B cell (primary cell): ENCODE data around the gene GALNT7. TPM values are rescaled to one million over a fixed set of nuclear protein-coding genes. Genes with fewer than 3 reads are reported as not detected.

Experiments used
- ATAC-seq: fragments of 200-7000 bp; cut with Tn5 transposase; one replicate; pipeline ENCODE4 v1.10.0; 2021; ENCODE audit warnings: low read depth, mild to moderate bottlenecking, moderate number of reproducible peaks, moderate library complexity
- CTCF ChIA-PET: fragments of 350-600 bp; sonication (Branson Sonifier 250); formaldehyde crosslinking; loops from one replicate; lab custom pipeline; 2021; ENCODE audit warnings: antibody characterized with exemption, inconsistent platforms; lab: Charles Lee
- POLR2A ChIA-PET: fragments of 350-600 bp; sonication (Branson Sonifier 250); formaldehyde crosslinking; loops from one replicate; lab custom pipeline; 2021; ENCODE audit warnings: antibody characterized with exemption; lab: Charles Lee
- DNase-seq: peaks from one replicate; pipeline ENCODE4 v3.0.0; 2013
- H2AFZ ChIP-seq: 2 replicates; pipeline ENCODE4 v1.6.1; 2012; ENCODE audit warnings: mild to moderate bottlenecking, low read depth, low read length; ENCODE audit not compliant: insufficient read depth, poor library complexity, severe bottlenecking
- H3K27ac ChIP-seq, 2 donors: 1 replicate in 1 of 2; 2 replicates in 1 of 2; pipeline ENCODE4 v1.5.1; 2012 to 2013; ENCODE audit warnings: low read length in 2 of 2, mild to moderate bottlenecking in 2 of 2, moderate library complexity in 1 of 2
- H3K27me3 ChIP-seq, 4 experiments: fragments of 200-600 bp in 1 of 4; sonication (generic) in 1 of 4; replicated peaks in 1 of 4; 1 replicate in 2 of 4; 2 replicates in 2 of 4; pipeline versions ENCODE4 v1.6.1 to v1.7.0; 2013 to 2016; ENCODE audit warnings: low read length in 3 of 4, mild to moderate bottlenecking in 2 of 4, mixed read lengths in 1 of 4, moderate library complexity in 1 of 4; ENCODE audit not compliant: insufficient read depth in 4 of 4, control insufficient read depth in 3 of 4; ENCODE audit errors: control extremely low read depth in 1 of 4
- H3K36me3 ChIP-seq, 2 experiments: replicated peaks in 1 of 2; 1 replicate in 1 of 2; 2 replicates in 1 of 2; pipeline versions ENCODE4 v1.6.1 to v1.7.1; 2013; ENCODE audit warnings: low read length in 1 of 2; ENCODE audit not compliant: insufficient read depth in 2 of 2, control insufficient read depth in 1 of 2; ENCODE audit errors: control extremely low read depth in 1 of 2, extremely low read depth in 1 of 2
- H3K4me1 ChIP-seq, 2 donors: fragments of 200-600 bp in 1 of 2; sonication (generic) in 1 of 2; 1 replicate in 1 of 2; 2 replicates in 1 of 2; pipeline versions ENCODE4 v1.5.1 to v1.6.1; 2013 to 2017; ENCODE audit warnings: low read length in 2 of 2; ENCODE audit not compliant: control insufficient read depth in 2 of 2, insufficient read depth in 2 of 2
- H3K4me2 ChIP-seq: replicated peaks from 2 replicates; pipeline ENCODE3; 2012; ENCODE audit warnings: mild to moderate bottlenecking, low read depth, low read length; ENCODE audit not compliant: poor library complexity, severe bottlenecking
- H3K4me3 ChIP-seq, 5 experiments: fragments of 200-600 bp in 1 of 5; sonication (generic) in 1 of 5; 1 replicate in 3 of 5; 2 replicates in 2 of 5; pipeline versions ENCODE4 v1.5.1 to v1.7.0; 2011 to 2016; ENCODE audit warnings: low read length in 4 of 5, mild to moderate bottlenecking in 4 of 5, low read depth in 2 of 5, control low read depth in 1 of 5, moderate library complexity in 1 of 5; ENCODE audit not compliant: insufficient read depth in 1 of 5; ENCODE audit errors: control extremely low read depth in 1 of 5, extremely low read depth in 1 of 5
- H3K79me2 ChIP-seq: fragments of 200-600 bp; sonication (generic); one replicate; pipeline ENCODE4 v1.6.0; 2016; ENCODE audit warnings: low read length; ENCODE audit not compliant: control insufficient read depth, insufficient read depth
- H3K9ac ChIP-seq: fragments of 200-600 bp; sonication (generic); 2 replicates; pipeline ENCODE4 v1.6.1; 2017; ENCODE audit warnings: mild to moderate bottlenecking, low read length, moderate library complexity
- H3K9me3 ChIP-seq, 3 donors: one replicate each; pipeline versions ENCODE4 v1.6.1 to v1.7.1; 2013; ENCODE audit warnings: low read length in 2 of 3; ENCODE audit not compliant: control insufficient read depth in 2 of 3, insufficient read depth in 1 of 3; ENCODE audit errors: control extremely low read depth in 1 of 3
- H4K20me1 ChIP-seq: 2 replicates; pipeline ENCODE4 v1.6.0; 2012; ENCODE audit warnings: mild to moderate bottlenecking, low read length; ENCODE audit not compliant: insufficient read depth, control insufficient read depth, poor library complexity, severe bottlenecking
- H3K27ac Mint-ChIP-seq: one replicate; pipeline ENCODE4 v1.8.0; 2021; ENCODE audit warnings: mixed read lengths
- H3K27me3 Mint-ChIP-seq: one replicate; pipeline ENCODE4 v1.8.0; 2021; ENCODE audit warnings: mixed read lengths
- H3K4me1 Mint-ChIP-seq: one replicate; pipeline ENCODE4 v1.8.0; 2021; ENCODE audit warnings: mixed read lengths
- H3K4me3 Mint-ChIP-seq: one replicate; pipeline ENCODE4 v1.8.0; 2021; ENCODE audit warnings: mixed read lengths
- H3K9me3 Mint-ChIP-seq: one replicate; pipeline ENCODE4 v1.8.0; 2022; ENCODE audit warnings: mixed read lengths; ENCODE audit not compliant: insufficient read depth
- CTCF ChIP-seq: fragments of 200-600 bp; IDR thresholded peaks from one replicate; pipeline ENCODE4 v1.8.0; 2022; ENCODE audit warnings: antibody characterized with exemption, mild to moderate bottlenecking
- EZH2 ChIP-seq: IDR thresholded peaks from 2 replicates; pipeline ENCODE4 v1.6.1; 2012; ENCODE audit warnings: borderline replicate concordance, low read depth, mild to moderate bottlenecking, moderate library complexity, low read length; ENCODE audit not compliant: insufficient read depth, poor library complexity, severe bottlenecking
- WGBS: methylation state at CpG from one replicate; pipeline ENCODE4 v1.1.5; 2013; ENCODE audit warnings: missing lambda C conversion rate; ENCODE audit not compliant: insufficient coverage; 5-methylcytosine and 5-hydroxymethylcytosine counted together
- intact Hi-C: fragments of 100-400 bp; cut with micrococcal nuclease; formaldehyde crosslinking; loops from one replicate; pipeline ENCODE4 v1.10.0; 2022
- polyA plus RNA-seq: library from polyadenylated mRNA; depleted of rRNA; stranded (reverse); fragments of >200 nt; gene quantifications from 2 replicates; pipeline ENCODE4 v1.2.3, GENCODE V29; 2012
- total RNA-seq, 2 donors: library from RNA; stranded (reverse); fragments of 120-200 nt in 1 of 2; gene quantifications; 1 replicate in 1 of 2; 2 replicates in 1 of 2; pipeline versions ENCODE4 v1.2.3 to v1.2.4, GENCODE V29; 2013 to 2022

GALNT7 gene
- total and polyA plus RNA-seq, 2 donors (not counting 1 experiment from before 2014, with no cell fraction given) = 5.8 to 23.7 TPM

- Histone ChIP-seq H3K36me3 (peaks cover 0 to 3% of the 10 kb centered on the region in 2 experiments), H3K4me3 (no peak overlapping the region), H3K4me2 (no peak overlapping the region), H3K9ac (no peak overlapping the region), H4K20me1 (no peaks in the 10 kb centered on the region), H3K27me3 (no peaks in the 10 kb centered on the region), H3K4me1 (no peaks in the 10 kb centered on the region), H3K9me3 (peaks cover 14 to 18% (median 17%) of the 10 kb centered on the region in 3 donors), H3K27ac (no peak overlapping the region), H3K79me2 (peaks cover 11% of the 10 kb centered on the region), H2AFZ (no peak overlapping the region)
- Mint-ChIP-seq H3K4me3 (no peak overlapping the region), H3K9me3 (peaks cover 2% of the 10 kb centered on the region), H3K27ac (no peak overlapping the region), H3K27me3 (no peaks in the 10 kb centered on the region), H3K4me1 (peaks cover 4% of the 10 kb centered on the region)
- intact Hi-C loops = no loop called here
- CTCF ChIA-PET = interaction anchor here (0.8 to 1.7 kb wide), 8 partner anchors 12 to 132 kb away, joined by 3 to 5 read pairs (median 4); no protein-coding TSS in a partner anchor
- DNase-seq (no peak), ATAC-seq (no peak)
- POLR2A ChIA-PET = no interaction called here
- TF ChIP-seq EZH2 (no peak), CTCF (peak; percentile 20)
- no CpG with 5 or more reads among the region's 3 CpGs for WGBS
Observed at GRCh38 chr4:173288698-173289352, 120.2 kb downstream of the GALNT7 start.

- WGBS = 92% methylated on average over 3 of the region's 4 CpGs
- intact Hi-C loops = no loop called here
- Histone ChIP-seq H3K9ac (no peak overlapping the region), H2AFZ (no peak overlapping the region), H3K4me3 (no peak overlapping the region), H4K20me1 (no peaks in the 10 kb centered on the region), H3K4me2 (no peak overlapping the region), H3K27ac (no peak overlapping the region), H3K36me3 (peaks cover 0 to 3% of the 10 kb centered on the region in 2 experiments), H3K27me3 (no peaks in the 10 kb centered on the region), H3K4me1 (no peaks in the 10 kb centered on the region), H3K9me3 (peaks cover 14 to 16% (median 16%) of the 10 kb centered on the region in 3 donors), H3K79me2 (peaks cover 11% of the 10 kb centered on the region)
- Mint-ChIP-seq H3K27ac (no peak overlapping the region), H3K9me3 (peaks cover 2% of the 10 kb centered on the region), H3K27me3 (no peaks in the 10 kb centered on the region), H3K4me3 (no peak overlapping the region), H3K4me1 (peaks cover 4% of the 10 kb centered on the region)
- DNase-seq (no peak), ATAC-seq (no peak)
- POLR2A ChIA-PET = no interaction called here
- CTCF ChIA-PET = interaction anchor here (0.8 to 1.7 kb wide), 6 partner anchors 18 to 275 kb away, joined by 3 to 5 read pairs (median 4); no protein-coding TSS in a partner anchor
- no peak for TF ChIP-seq EZH2
- TF ChIP-seq CTCF = no peak
Observed at GRCh38 chr4:173289353-173289727, 120.7 kb downstream of the GALNT7 start.
